HL-60 (cell line): ENCODE results near the gene RER1.

Source experiments
- GABPA ChIP-seq: IDR thresholded peaks from 2 replicates; pipeline ENCODE4 v1.6.1; 2012; ENCODE audit warnings: low read depth
- POLR2AphosphoS5 ChIP-seq: IDR thresholded peaks from 2 replicates; pipeline ENCODE4 v1.6.1; 2012; ENCODE audit warnings: low read depth
- TF ChIP-seq, protein P1 (sequence below): IDR thresholded peaks from one replicate; pipeline ENCODE4 v1.5.1; 2011; ENCODE audit warnings: low read length, control low read depth, inconsistent platforms; ENCODE audit not compliant: insufficient read depth
- TF ChIP-seq, protein P2 (sequence below): IDR thresholded peaks from 2 replicates; pipeline ENCODE4 v1.6.1; 2012; ENCODE audit warnings: low read depth; ENCODE audit not compliant: insufficient replicate concordance

DNA sequence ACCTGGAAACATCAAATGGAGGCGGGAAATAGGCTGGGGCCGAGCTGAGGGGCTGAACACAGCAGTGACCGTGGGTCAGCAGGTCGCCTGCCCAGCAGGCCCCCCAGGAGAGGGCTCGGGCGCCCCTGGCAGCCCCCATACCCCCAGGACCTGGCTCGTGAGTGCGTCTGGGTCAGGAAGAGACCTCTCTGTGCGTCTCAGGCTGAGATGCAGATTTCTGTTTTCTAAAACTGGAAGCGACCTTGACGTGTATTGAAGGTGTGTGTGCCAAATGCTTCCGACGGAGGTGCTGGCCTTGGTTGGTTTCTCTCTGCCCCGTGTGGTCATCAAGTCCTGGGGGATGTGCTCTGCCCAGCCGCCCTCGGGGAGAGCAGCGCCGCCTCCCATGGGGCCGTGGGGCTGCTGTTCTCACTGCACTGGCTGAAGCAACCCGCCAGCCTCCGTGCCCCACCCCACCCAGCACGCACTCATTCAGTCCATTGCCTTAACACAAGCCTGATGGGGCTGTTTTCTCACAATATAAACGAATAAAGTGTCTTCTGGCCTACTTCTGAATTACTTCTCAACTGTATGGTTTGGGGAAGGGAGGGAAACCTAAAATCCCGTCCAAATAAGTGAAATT lies 13.4 kb downstream of the RER1 start:
- TF ChIP-seq, protein P1, sequence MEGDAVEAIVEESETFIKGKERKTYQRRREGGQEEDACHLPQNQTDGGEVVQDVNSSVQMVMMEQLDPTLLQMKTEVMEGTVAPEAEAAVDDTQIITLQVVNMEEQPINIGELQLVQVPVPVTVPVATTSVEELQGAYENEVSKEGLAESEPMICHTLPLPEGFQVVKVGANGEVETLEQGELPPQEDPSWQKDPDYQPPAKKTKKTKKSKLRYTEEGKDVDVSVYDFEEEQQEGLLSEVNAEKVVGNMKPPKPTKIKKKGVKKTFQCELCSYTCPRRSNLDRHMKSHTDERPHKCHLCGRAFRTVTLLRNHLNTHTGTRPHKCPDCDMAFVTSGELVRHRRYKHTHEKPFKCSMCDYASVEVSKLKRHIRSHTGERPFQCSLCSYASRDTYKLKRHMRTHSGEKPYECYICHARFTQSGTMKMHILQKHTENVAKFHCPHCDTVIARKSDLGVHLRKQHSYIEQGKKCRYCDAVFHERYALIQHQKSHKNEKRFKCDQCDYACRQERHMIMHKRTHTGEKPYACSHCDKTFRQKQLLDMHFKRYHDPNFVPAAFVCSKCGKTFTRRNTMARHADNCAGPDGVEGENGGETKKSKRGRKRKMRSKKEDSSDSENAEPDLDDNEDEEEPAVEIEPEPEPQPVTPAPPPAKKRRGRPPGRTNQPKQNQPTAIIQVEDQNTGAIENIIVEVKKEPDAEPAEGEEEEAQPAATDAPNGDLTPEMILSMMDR, result no peak
- no peak for TF ChIP-seq GABPA
- TF ChIP-seq, protein P2, sequence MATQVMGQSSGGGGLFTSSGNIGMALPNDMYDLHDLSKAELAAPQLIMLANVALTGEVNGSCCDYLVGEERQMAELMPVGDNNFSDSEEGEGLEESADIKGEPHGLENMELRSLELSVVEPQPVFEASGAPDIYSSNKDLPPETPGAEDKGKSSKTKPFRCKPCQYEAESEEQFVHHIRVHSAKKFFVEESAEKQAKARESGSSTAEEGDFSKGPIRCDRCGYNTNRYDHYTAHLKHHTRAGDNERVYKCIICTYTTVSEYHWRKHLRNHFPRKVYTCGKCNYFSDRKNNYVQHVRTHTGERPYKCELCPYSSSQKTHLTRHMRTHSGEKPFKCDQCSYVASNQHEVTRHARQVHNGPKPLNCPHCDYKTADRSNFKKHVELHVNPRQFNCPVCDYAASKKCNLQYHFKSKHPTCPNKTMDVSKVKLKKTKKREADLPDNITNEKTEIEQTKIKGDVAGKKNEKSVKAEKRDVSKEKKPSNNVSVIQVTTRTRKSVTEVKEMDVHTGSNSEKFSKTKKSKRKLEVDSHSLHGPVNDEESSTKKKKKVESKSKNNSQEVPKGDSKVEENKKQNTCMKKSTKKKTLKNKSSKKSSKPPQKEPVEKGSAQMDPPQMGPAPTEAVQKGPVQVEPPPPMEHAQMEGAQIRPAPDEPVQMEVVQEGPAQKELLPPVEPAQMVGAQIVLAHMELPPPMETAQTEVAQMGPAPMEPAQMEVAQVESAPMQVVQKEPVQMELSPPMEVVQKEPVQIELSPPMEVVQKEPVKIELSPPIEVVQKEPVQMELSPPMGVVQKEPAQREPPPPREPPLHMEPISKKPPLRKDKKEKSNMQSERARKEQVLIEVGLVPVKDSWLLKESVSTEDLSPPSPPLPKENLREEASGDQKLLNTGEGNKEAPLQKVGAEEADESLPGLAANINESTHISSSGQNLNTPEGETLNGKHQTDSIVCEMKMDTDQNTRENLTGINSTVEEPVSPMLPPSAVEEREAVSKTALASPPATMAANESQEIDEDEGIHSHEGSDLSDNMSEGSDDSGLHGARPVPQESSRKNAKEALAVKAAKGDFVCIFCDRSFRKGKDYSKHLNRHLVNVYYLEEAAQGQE, result no peak
- TF ChIP-seq POLR2AphosphoS5, result no peak
